Measurements from ENCODE around the gene SNX4.

SNX4 gene

GRCh38 chr3:125435231-125435630, 84.8 kb downstream of the SNX4 start:
- Histone ChIP-seq H3K4me2 (ENCODE audit: low read depth, low read length) (no peak overlapping the region), H3K36me3 (replicated peaks; ENCODE audit: insufficient read depth, low read length) (no peaks in the 10 kb centered on the region), H4K20me1 (ENCODE audit: insufficient read depth, low read length) (no peaks in the 10 kb centered on the region), H3K4me1 (ENCODE audit: low read length) (no peaks in the 10 kb centered on the region), H2AFZ (ENCODE audit: low read length) (no peak overlapping the region), H3K9me2 (replicated peaks; ENCODE audit: insufficient read depth, low read length) (no peaks in the 10 kb centered on the region), H3K9me3 (replicated peaks; ENCODE audit: insufficient read depth, low read length) (no peaks in the 10 kb centered on the region), H3K27ac (ENCODE audit: low read length) (no peak overlapping the region), H3F3A (ENCODE audit: insufficient read depth, low read length) (no peaks in the 10 kb centered on the region), H3K4me3 (ENCODE audit: low read length) (no peak overlapping the region), H3K79me2 (ENCODE audit: low read length) (no peaks in the 10 kb centered on the region), H3K27me3 (replicated peaks; ENCODE audit: insufficient read depth, low read length) (no peaks in the 10 kb centered on the region), H3K9ac (ENCODE audit: low read length) (no peak overlapping the region)
- no peak for TF ChIP-seq EZH2 (optimal IDR thresholded peaks at IDR 0.05; ENCODE audit: low read depth, low read length)
- no peak for TF ChIP-seq EZH2phosphoT487 (IDR thresholded peaks at IDR 0.05; ENCODE audit: low read length)
- TF ChIP-seq CTCF (IDR thresholded peaks at IDR 0.05; ENCODE audit: low read length) = no peak
- no peak for DNase-seq

GRCh38 chr3:125434582-125435011, 85.4 kb downstream of the SNX4 start:
- Histone ChIP-seq H3K9ac (ENCODE audit: low read length) (no peak overlapping the region), H3K9me2 (replicated peaks; ENCODE audit: insufficient read depth, low read length) (no peaks in the 10 kb centered on the region), H3K4me3 (ENCODE audit: low read length) (no peak overlapping the region), H3K36me3 (replicated peaks; ENCODE audit: insufficient read depth, low read length) (no peaks in the 10 kb centered on the region), H3K27ac (ENCODE audit: low read length) (no peak overlapping the region), H3F3A (ENCODE audit: insufficient read depth, low read length) (no peaks in the 10 kb centered on the region), H3K9me3 (replicated peaks; ENCODE audit: insufficient read depth, low read length) (no peaks in the 10 kb centered on the region), H3K27me3 (replicated peaks; ENCODE audit: insufficient read depth, low read length) (no peaks in the 10 kb centered on the region), H4K20me1 (ENCODE audit: insufficient read depth, low read length) (no peaks in the 10 kb centered on the region), H3K79me2 (ENCODE audit: low read length) (no peaks in the 10 kb centered on the region), H3K4me1 (ENCODE audit: low read length) (no peaks in the 10 kb centered on the region), H2AFZ (ENCODE audit: low read length) (no peak overlapping the region), H3K4me2 (ENCODE audit: low read depth, low read length) (no peak overlapping the region)
- DNase-seq = no peak
- TF ChIP-seq EZH2phosphoT487 (IDR thresholded peaks at IDR 0.05; ENCODE audit: low read length) = no peak
- TF ChIP-seq EZH2 (optimal IDR thresholded peaks at IDR 0.05; ENCODE audit: low read depth, low read length) = no peak
- TF ChIP-seq CTCF (IDR thresholded peaks at IDR 0.05; ENCODE audit: low read length) = no peak

- Histone ChIP-seq H3K36me3 (replicated peaks; ENCODE audit: insufficient read depth, low read length) (no peaks in the 10 kb centered on the region), H3K9me3 (replicated peaks; ENCODE audit: insufficient read depth, low read length) (no peaks in the 10 kb centered on the region), H3K9ac (ENCODE audit: low read length) (no peak overlapping the region), H3K79me2 (ENCODE audit: low read length) (no peaks in the 10 kb centered on the region), H2AFZ (ENCODE audit: low read length) (no peak overlapping the region), H3K9me2 (replicated peaks; ENCODE audit: insufficient read depth, low read length) (no peaks in the 10 kb centered on the region), H3K4me3 (ENCODE audit: low read length) (no peak overlapping the region), H3K27ac (ENCODE audit: low read length) (no peak overlapping the region), H3K4me1 (ENCODE audit: low read length) (no peaks in the 10 kb centered on the region), H3K27me3 (replicated peaks; ENCODE audit: insufficient read depth, low read length) (no peaks in the 10 kb centered on the region), H3F3A (ENCODE audit: insufficient read depth, low read length) (no peaks in the 10 kb centered on the region), H4K20me1 (ENCODE audit: insufficient read depth, low read length) (no peaks in the 10 kb centered on the region), H3K4me2 (ENCODE audit: low read depth, low read length) (no peak overlapping the region)
- no peak for TF ChIP-seq EZH2phosphoT487 (IDR thresholded peaks at IDR 0.05; ENCODE audit: low read length)
- no peak for TF ChIP-seq EZH2 (optimal IDR thresholded peaks at IDR 0.05; ENCODE audit: low read depth, low read length)
- no peak for TF ChIP-seq CTCF (IDR thresholded peaks at IDR 0.05; ENCODE audit: low read length)
- DNase-seq = no peak
These were observed 86.4 kb downstream of the SNX4 start for GRCh38 chr3:125433611-125434041.

Data from MM.1S (cell line).